ENCODE data around the gene PLCL1.
A peak's percentile ranks its signal among the peaks of the same experiment; 100 is the strongest.

PLCL1 gene

DNA sequence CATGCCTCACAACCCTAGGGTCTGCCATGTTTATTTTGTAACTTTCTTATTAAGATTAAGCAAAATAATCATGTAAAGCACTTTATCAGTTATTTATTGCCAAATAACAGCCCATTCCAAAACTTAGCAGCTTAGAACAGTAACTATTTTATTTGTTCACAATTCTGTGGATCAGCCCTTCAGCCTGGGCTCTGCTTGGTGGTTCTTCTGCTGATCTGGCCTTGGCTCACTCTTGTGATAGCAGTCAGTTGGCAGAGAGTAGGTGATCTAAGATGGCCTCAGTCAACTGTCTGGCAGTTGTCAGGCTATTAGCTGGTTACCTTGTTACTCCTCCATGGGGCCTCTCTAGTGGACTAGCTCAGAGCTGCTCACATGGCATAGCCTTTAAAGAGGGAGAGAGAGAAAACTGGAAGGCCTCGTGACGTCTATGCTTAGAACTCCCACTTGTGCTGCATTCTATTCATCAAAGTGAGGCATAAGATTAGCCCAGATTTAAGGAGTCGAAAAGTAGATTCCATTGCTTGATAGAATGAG is 54.3 kb downstream of the PLCL1 start:
- DNase-seq = no peak

DNA sequence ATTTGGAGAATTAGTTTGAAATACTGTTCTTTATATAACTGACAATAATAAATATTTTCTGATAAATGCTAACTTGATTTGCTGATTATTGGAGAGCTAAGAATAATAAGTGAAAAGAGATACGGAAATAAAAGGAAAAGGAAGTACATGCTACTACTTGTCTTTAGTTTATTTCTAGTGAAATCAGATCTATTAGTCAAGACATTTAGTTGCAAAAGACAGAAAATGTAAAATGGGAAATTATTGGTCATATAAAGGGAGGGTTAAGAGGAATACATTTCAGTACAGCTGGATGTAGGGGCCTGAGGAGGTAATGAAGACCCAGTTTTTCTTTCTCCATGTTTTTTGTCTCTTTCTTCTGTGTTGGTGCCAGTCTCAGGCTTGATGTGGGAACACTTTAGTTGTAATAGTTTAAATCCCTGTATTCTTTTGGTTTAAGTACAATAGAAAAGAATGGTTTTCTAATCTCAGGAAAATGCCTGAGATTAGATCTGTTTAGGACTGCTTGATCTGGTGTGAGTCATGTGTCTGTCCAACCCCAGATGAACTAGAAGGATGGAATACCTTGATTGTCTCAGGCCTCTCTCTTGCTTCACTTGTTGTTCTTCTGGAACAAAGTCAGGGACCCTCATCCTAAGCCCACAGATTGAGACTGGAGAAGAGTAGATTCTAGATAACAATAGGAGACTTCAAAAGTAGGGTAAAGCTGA is 58.0 kb downstream of the PLCL1 start:
- DNase-seq = no peak

DNA sequence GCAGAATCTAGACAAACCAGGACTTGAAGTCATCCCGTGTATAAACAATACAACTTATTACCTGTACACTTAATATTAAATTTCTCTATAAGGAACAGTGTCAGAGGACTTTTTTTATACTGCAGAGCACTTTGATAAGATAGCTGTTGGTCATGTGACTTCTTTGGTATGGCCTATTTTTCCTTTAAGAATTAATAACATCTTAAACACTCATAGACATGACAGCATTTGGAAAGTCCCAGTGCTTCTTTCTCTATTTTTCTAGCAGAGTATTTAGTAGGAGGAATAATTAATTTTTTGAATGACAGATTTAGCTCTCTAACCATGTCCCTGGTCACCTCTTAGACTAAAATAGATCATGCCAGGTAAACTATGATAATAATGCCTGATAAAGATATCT is 59.4 kb downstream of the PLCL1 start:
- no peak for DNase-seq

DNA sequence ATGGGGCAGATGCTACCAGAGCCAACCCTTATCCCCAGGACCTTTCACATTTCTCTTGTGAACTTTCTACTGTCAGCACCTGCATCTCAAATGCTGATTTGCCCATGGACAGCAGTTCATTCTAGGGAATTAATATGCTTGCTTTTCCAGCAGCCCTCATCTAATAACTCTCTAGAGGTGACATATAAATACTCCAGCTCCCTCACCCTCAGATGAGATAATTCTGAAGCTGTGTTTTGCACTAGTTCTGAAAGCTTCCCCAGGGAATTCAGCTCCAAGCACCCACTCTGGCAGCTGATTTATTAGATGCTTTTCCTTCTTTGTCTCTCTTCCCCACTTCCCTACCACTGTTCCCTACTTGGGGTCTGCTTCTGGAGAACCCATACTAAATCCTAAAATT is 62.1 kb downstream of the PLCL1 start:
- DNase-seq = no peak

DNA sequence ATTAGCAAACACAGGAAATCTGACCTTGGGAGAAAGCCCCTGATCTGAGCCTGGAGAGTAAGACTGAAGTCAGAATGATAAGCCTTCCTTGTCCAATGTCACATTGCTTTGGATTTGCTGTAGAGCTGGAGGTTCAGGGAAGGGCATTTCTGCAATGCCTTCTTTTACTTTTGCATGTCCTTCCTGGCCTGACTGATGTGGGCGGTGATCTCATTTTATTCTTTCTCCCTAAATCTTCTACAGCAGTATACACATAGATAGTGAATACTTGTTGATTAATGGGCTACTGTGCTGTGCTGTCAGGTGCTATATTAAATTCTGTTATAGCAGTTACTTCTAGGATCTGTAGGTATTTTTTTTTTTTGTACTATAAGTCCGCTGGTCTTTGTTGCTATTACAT is 62.6 kb downstream of the PLCL1 start:
- no peak for DNase-seq

DNA sequence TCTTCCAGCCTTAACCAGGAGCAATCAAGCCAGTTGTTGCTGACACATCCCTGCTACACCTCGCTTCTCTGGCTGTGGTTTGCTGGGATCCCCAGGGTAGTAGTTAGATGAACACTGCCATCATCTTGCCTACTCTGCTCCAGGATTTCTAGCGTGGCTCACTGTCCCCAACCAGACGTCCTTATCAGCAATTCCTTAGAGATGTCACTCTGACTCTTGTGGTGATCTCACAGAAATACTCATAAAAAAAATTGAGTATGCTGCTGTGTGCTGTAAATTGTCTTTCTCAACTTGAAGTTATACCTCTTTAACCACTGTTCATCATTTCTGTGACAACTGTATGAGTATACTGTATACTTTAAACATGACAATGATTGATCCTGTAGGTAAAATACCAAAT is 63.2 kb downstream of the PLCL1 start:
- no peak for DNase-seq

DNA sequence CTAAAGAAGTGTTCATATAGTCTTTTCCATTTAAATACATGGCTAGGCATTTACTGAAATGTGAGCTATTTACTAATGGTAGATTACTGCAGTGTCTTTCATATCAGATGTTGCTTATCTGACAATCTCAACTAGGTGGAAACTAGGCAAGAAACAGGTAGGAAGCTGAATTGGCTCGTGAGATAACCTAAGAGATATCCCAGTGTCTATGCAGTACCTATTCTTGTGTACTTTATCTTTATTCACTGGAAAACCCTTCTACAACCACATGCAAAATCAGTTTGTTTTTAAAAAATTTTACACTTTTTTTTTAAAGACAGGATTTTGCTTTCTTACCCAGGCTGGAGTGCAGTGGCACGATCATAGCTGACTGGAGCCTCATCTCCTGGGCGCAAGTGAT is 63.8 kb downstream of the PLCL1 start:
- no peak for DNase-seq

DNA sequence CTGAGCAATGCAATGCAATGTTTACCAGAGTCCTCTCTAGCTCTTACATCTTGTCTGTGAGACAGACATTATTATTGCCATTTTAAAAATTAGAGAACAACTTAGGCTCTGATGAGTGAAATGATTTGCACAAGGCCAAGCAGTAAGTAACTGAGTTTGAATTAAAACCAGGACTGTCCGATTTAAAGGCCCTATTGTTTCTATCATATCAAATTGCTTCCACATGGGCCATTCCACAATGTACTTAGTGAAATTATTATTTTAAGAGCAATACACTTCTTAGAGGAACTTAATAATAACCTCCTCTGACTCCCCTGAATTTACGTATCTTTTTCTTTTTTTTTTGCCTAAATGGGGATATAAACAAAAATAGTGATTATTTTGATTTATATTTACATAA is 64.6 kb downstream of the PLCL1 start:
- DNase-seq = no peak

DNA sequence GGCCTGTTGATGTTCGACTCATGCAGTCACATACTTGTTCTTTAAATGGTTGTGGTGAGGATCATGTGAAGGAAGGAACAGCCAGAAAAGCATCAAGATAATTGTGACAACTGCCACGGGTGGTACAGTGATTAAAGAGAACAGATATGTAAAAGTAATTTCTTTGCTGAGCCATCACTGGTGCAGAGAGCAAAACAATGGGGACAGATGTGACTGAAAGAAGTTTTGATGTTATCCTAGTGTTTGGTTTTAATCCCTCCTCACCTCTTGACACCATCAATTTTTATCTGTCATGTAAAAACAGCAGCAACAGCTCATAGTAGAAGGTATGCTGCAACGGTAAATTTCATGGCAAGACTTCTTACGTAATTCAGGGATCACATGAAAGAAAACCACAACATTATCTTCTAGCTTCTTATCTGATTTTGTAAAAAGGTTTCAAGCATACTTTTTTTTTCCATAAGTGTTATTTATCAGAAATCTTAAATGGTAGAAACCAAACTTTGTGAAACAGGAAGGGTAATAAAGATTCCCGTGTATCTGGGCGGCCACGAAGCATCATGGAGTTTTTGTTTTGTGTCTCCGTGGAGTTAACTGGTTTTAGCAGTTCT is 65.2 kb downstream of the PLCL1 start:
- DNase-seq = no peak

DNA sequence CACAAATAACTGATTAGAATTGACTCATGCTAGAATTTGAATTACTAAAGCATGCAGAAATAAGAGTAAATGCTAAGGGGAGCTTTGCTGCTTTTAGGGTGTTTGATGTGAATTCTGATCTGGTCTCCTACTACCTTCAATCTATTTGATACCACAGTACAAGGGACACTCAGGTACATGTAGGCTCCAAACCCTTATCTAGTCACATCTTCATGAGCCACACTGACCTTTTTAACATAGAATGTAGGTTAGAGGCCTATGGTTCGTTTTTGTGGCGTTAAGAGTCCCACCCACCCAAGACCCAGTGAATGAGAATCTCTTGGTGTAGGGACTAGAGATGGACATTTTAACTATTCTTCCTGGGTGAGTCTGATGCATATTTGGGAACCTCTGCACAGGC is 65.7 kb downstream of the PLCL1 start:
- DNase-seq = no peak

DNA sequence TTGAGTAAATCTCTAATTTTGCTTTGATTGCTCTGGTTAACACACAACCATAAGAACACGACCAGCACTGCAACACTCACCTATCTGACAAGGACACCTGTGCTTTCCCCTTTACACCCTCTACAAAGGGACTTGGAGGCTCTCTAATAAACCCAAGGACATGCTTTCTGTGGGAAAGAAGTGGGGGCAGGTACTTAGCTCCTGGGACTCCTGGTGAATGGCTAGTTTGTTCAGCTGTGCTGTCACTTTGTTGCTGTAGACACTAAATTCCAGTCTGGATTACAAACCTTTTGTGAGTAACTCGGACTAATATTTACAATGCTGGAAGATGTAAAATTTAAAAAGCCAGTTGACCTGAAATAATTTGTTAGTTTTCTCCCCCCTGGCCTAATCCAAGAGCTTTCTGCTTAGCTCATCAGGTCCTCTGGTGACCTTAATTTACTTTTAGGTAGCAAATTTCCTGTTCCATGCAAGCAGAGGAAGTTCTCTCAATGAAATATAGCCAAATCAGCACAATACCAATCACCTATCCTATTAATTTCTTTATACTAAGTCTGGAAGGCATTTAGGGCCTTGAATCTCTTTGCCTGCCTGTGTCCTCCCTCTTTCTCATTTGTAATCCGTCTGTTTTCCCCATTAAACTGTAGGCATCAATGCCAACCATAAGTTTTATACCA is 67.5 kb downstream of the PLCL1 start:
- DNase-seq = no peak

DNA sequence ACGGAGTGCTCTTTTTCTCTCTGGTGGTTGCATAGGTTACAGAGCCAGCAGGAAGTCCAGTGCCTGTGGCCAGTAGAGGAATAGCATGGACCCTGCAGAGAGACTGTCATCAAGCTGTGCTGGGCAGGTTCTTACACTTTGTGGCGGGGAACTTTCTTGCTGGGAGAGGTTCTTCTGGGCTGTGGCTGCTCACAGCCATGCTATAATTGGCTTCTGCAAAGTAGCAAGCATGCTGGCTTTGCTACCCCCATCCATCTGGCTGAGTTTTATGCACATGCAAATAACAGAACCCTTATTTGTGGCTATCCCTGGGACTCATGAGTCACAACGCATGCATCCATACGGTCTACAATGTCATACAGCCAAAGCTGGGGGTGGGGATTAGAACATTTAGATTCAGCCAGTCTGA is 68.9 kb downstream of the PLCL1 start:
- peak in 1 of 2 experiments; percentile 34 for DNase-seq

DNA sequence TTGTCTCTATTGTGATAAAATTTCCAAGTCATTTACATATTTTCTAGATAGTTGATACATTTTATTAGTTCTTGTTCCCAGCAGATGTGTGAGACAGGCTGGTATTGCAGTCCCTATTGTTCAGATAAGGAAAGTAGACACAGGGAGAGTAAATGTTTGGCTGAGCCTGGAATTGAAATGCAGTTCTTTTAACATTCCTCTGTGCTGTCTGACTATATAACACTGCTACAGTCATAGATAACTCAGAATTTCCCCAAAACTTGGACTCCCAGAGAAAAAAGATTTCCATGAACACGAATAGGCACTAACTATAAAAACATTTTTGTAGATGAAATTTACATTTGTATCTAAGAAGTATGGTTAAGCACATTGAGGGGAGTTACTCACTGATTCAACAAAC is 71.4 kb downstream of the PLCL1 start:
- DNase-seq = no peak

DNA sequence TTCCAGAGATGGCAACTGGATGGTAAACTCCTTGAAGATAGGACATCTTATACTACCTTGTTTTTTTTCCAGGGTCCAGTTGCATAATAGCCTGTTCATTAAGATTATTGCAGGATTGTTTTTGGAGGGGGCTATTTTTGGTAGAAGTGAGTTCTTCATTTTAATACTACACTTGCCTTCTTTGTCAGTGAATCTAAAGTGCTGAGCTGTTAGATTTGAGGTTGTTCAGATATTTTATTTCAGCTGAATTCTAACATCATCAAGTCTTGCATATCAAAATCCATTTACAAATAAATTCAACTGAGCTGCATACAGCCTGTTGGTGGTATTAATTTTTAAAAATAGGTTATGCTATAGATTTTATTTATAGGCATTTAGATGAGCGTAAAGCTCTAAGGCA is 72.1 kb downstream of the PLCL1 start:
- no peak for DNase-seq

DNA sequence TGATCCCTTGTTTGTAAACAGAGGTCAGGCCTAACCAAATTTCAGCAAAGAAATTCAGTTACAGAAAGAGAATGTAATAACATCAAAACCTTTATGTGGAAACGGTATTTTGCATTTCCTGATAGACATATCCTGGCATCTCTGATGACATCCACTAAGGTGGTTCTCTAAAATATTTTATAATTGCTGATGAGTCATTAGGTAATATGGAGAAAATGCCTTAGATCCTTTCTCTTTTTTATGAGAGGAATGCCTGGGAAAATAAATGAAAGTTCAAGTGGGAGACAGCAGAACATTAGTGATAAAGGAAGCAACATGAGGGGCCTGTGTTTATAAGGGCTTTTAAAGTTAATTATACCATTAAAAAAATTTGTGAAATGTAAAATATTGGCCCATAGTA is 72.6 kb downstream of the PLCL1 start:
- no peak for DNase-seq

DNA sequence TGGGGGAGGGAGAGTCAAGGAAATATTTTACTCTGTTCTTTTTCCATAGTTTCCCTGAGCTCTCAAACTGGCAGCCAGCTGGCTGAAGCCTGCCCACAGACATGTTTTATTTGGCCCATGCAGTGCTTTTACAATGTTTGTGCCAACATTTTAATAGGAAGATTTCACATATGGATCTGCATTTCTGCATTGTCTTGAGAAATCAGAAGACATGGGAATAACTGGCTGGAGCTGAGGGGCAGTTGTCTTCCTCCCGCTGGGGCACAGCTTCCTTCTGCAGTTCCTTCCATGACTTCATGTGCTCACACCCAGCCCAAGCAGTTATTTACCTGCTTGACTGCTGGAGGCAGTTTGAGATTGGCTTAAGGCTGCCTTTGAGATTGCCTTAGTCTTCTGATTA is 74.4 kb downstream of the PLCL1 start:
- DNase-seq = no peak

DNA sequence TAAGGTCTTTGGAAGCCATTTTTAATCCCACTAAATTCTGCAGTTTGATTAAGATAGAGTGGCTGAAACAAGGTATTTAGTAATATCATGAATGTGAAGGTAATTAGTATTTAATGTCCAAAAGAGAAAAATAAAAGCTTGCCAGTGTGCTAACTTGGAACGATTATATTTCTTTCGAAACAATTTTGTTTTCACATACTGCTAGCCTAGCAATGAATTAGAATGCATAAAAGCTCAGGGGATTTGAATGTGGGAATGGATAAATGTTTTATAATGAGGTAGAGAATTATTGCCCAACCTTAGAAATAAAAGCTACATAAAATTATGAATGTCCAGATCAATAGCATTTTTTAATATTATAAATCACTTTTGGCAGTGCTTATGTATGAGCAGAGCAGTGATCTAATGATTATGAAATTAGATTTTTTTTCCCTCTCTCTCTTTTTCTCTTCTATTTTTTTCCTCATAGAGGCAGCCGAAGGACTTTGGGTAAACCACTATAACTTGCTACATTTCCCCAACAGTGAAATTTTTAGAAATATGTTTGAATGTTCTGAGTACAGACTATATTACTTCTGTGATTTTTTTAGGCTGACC is 75.5 kb downstream of the PLCL1 start:
- DNase-seq = no peak

DNA sequence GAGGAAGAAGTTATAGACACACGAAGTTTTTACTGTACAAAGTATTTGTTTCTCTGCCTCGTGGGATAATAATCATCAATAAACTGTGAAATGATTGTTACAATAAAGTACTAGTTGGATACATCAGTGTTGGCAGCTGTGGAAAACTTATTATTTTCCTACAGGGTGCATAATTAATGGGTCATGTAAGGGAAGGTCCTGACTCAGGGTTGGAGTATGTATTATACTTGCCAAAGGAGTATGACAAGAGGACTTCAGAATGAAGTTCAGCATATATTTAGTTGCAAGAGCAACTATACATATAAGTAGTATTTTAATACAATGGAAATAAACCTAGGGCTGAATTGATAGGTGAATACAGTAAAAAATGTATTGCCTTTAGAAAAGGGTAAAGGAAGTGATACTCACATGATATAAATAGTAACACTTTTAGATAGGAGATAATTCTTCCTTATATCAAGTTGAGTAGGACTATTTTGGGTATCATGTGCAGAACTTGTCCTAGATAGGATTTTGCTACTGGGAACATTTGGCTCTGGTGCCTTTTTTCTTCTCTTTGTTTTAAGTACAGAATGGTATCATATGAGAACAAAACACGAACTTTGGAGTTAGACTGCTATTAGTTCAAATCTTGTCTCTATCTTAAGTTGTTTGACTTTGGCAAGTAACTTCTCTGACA is 79.1 kb downstream of the PLCL1 start:
- no peak for DNase-seq

DNA sequence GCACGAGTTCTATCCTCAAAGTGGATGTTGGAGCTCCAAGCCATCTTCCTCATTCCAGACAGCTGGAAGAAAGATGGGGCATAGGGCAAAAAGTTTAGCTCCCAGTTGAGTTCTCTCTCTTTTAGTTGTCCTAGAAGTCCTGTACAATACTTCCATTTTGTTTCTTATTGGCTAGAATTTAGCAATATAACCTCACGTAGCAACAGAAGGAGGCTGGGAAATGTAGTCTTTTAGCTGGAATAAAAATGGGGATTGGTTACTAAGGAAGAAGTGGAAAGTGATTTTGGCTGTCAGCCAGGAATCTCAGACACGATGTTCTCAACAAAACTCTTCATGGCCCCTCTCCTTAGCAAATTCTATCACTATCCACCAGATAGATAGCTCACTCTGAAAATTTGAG is 79.9 kb downstream of the PLCL1 start:
- DNase-seq = no peak

DNA sequence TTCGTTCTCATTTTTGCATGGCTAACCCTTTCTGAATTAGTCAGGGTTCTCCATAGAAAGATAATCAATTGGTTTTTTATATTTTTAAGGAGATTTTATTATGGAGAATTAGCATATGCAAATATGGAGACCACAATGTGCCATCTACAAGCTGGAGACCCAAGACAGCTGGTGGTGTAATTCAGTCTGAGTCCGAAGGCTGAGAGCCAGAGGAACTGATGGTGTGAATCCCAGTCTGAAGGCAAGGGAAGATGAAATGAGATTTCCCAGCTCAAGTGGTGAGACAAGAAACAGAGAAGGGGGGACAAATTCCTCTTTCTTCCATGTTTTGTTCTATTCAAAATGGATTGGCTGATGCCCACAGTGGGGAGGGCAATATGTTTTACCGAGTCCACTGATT is 80.7 kb downstream of the PLCL1 start:
- no peak for DNase-seq

DNA sequence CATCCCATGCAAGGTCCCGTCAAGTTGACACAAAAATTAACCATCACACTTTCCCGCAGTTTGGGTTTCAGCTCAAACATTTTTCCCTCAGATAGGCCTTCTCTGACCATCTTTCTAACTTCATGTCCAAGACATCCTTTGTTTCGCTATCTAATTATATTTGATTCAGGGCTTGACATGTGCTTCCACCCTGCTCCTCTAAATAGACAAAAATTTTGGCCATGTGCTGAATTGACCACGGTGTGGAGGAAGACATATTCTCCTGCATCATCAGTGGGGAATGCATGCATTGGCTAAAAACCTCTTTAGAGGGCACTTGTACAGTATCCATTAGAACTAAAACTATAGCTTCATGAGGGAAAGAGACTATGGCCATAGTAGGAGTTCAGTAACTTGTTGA is 81.2 kb downstream of the PLCL1 start:
- DNase-seq = no peak

DNA sequence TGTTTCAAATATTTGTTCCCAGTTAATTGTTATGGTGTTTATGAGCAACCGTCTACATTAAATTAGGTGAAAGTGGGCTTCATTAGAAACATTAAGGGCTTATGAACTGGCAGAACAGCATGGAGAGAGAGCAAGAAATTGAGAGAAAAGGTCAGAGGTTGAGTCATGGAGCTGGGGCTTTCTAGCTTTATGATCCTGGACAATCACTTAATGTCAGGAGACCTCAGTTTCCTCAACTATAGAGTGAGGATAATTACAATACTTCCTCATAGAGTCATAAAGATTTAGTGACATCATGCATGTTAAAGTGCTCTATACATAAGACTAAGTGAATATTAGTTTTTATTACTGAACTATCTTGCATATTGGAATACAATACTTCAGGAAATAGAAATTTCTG is 83.9 kb downstream of the PLCL1 start:
- DNase-seq = no peak

DNA sequence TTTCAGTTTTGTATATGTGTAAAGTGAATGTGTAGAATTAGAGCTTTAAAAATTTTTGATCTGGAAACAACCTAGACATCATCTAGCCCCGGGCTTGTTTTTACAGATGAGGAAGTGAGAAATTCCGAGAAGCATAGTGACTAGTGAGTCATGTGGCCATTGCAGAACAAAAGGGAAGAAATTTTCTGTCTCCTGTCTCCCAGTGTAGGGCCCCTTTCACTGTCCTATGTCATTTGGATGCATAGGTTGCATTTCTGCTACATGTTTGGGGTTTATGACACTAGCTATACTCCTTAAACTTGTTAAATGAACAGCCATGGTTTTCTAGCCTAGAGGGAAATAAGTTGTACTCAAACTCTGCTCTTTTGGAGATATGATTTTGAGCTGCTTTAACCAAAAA is 84.6 kb downstream of the PLCL1 start:
- DNase-seq = no peak
